ENCODE measurements around the gene CFDP1. TPM values are rescaled to one million over a fixed set of nuclear protein-coding genes. Genes with fewer than 3 reads are reported as not detected.

CFDP1 gene
- total and polyA plus RNA-seq, 2 of the 13 experiments (the other 11 are each of a cell fraction or from before 2014, with no cell fraction given): 78.6 to 153 TPM

DNA sequence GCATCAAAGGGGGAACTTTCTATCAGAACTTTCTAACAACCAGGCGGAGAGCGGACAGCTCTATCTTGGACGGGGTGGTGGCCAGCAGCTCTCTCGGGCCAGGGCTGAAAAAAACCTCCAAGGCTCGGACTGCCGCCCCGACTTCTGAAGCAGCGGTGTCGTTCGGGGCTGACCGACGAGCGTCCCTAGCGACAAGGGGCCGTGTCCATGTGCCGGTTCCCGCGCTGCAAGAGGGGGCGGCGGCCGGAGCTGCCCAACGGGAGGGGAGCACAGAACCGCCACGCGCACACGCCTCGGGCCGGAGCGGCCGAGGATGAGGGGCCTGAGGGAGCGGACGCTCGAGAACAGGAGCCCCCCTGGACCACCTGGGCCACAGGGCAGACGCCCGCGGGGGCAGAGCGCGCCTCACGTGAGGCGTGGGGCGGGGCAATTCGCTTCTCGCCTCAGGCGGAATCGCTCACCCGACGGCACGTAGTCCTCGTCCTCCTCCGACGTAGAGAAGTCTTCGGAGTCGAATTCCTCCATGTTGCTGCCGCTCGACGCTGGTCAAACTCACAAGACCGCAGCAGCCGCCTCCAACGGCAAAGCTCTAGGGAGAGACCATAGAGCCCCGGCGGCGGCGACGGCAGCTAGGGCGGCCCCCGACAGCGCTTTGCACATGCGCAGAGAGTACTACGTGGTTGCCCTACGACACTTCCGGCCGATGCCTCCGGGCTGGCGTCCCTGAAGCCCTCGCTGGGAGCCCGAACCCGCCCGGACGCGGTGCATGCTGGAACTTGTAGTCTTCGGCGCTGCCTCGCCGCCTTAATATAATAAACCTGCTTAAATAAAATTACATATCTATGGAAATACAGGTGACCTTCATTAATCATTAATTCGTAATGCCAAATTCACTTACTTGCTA, at the start of gene CFDP1 (continued):
- TF ChIP-seq, protein P1, sequence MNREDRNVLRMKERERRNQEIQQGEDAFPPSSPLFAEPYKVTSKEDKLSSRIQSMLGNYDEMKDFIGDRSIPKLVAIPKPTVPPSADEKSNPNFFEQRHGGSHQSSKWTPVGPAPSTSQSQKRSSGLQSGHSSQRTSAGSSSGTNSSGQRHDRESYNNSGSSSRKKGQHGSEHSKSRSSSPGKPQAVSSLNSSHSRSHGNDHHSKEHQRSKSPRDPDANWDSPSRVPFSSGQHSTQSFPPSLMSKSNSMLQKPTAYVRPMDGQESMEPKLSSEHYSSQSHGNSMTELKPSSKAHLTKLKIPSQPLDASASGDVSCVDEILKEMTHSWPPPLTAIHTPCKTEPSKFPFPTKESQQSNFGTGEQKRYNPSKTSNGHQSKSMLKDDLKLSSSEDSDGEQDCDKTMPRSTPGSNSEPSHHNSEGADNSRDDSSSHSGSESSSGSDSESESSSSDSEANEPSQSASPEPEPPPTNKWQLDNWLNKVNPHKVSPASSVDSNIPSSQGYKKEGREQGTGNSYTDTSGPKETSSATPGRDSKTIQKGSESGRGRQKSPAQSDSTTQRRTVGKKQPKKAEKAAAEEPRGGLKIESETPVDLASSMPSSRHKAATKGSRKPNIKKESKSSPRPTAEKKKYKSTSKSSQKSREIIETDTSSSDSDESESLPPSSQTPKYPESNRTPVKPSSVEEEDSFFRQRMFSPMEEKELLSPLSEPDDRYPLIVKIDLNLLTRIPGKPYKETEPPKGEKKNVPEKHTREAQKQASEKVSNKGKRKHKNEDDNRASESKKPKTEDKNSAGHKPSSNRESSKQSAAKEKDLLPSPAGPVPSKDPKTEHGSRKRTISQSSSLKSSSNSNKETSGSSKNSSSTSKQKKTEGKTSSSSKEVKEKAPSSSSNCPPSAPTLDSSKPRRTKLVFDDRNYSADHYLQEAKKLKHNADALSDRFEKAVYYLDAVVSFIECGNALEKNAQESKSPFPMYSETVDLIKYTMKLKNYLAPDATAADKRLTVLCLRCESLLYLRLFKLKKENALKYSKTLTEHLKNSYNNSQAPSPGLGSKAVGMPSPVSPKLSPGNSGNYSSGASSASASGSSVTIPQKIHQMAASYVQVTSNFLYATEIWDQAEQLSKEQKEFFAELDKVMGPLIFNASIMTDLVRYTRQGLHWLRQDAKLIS (CRISPR knock-in tag; IDR thresholded peaks at IDR 0.05): no peak
- peak; percentile 84 for TF ChIP-seq HOXA3 (CRISPR knock-in tag; IDR thresholded peaks at IDR 0.05)
- peak; percentile 99 for TF ChIP-seq MXI1 (IDR thresholded peaks at IDR 0.05; ENCODE audit: borderline replicate concordance, low read depth, low read length)
- 0 out of 2 replicates have a peak, but pooled peaks have one; percentile 22 for TF ChIP-seq NFKBIZ (CRISPR knock-in tag; IDR thresholded peaks at IDR 0.05)
- peak; percentile 83 for TF ChIP-seq ATF1 (CRISPR knock-in tag; IDR thresholded peaks at IDR 0.05)
- TF ChIP-seq FOXA3 (CRISPR knock-in tag; IDR thresholded peaks at IDR 0.05): peak; percentile 31; the same call in 1 of the 2 replicates
- TF ChIP-seq, protein P2, sequence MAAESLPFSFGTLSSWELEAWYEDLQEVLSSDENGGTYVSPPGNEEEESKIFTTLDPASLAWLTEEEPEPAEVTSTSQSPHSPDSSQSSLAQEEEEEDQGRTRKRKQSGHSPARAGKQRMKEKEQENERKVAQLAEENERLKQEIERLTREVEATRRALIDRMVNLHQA (CRISPR knock-in tag; IDR thresholded peaks at IDR 0.05): no peak
- TF ChIP-seq ZNF619 (CRISPR knock-in tag; IDR thresholded peaks at IDR 0.05): no peak
- TF ChIP-seq MTF1 (CRISPR knock-in tag; IDR thresholded peaks at IDR 0.05): no peak
- peak; percentile 58; the same call in 1 of the 2 replicates for TF ChIP-seq ZNF264 (CRISPR knock-in tag; IDR thresholded peaks at IDR 0.05)
- no peak for TF ChIP-seq TCF7 (IDR thresholded peaks at IDR 0.05; ENCODE audit: low read depth)
- TF ChIP-seq ZNF720 (CRISPR knock-in tag; IDR thresholded peaks at IDR 0.05): peak; percentile 92
- TF ChIP-seq NAIF1 (CRISPR knock-in tag; IDR thresholded peaks at IDR 0.05; ENCODE audit: borderline replicate concordance): no peak; the same call in 1 of the 2 replicates
- TF ChIP-seq NFE2 (CRISPR knock-in tag; IDR thresholded peaks at IDR 0.05): no peak
- TF ChIP-seq RARG (CRISPR knock-in tag; IDR thresholded peaks at IDR 0.05; ENCODE audit: low read depth): 0 out of 2 replicates have a peak, but pooled peaks have one; percentile 60
- TF ChIP-seq ZNF205 (CRISPR knock-in tag; IDR thresholded peaks at IDR 0.05): peak; percentile 27; the same call in 1 of the 2 replicates
- peak; percentile 55; the same call in 1 of the 2 replicates for TF ChIP-seq ESRRA (CRISPR knock-in tag; IDR thresholded peaks at IDR 0.05; ENCODE audit: low read depth)
- TF ChIP-seq, protein P3, sequence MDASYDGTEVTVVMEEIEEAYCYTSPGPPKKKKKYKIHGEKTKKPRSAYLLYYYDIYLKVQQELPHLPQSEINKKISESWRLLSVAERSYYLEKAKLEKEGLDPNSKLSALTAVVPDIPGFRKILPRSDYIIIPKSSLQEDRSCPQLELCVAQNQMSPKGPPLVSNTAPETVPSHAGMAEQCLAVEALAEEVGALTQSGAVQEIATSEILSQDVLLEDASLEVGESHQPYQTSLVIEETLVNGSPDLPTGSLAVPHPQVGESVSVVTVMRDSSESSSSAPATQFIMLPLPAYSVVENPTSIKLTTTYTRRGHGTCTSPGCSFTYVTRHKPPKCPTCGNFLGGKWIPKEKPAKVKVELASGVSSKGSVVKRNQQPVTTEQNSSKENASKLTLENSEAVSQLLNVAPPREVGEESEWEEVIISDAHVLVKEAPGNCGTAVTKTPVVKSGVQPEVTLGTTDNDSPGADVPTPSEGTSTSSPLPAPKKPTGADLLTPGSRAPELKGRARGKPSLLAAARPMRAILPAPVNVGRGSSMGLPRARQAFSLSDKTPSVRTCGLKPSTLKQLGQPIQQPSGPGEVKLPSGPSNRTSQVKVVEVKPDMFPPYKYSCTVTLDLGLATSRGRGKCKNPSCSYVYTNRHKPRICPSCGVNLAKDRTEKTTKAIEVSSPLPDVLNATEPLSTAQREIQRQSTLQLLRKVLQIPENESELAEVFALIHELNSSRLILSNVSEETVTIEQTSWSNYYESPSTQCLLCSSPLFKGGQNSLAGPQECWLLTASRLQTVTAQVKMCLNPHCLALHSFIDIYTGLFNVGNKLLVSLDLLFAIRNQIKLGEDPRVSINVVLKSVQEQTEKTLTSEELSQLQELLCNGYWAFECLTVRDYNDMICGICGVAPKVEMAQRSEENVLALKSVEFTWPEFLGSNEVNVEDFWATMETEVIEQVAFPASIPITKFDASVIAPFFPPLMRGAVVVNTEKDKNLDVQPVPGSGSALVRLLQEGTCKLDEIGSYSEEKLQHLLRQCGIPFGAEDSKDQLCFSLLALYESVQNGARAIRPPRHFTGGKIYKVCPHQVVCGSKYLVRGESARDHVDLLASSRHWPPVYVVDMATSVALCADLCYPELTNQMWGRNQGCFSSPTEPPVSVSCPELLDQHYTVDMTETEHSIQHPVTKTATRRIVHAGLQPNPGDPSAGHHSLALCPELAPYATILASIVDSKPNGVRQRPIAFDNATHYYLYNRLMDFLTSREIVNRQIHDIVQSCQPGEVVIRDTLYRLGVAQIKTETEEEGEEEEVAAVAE (CRISPR knock-in tag; IDR thresholded peaks at IDR 0.05; ENCODE audit: borderline replicate concordance): 0 out of 2 replicates have a peak, but pooled peaks have one; percentile 51
- TF ChIP-seq SCMH1 (CRISPR knock-in tag; IDR thresholded peaks at IDR 0.05; ENCODE audit: borderline replicate concordance): no peak
- TF ChIP-seq ZNF557 (CRISPR knock-in tag; IDR thresholded peaks at IDR 0.05): no peak
- TF ChIP-seq ZNF605 (CRISPR knock-in tag; IDR thresholded peaks at IDR 0.05): peak; percentile 99
- TF ChIP-seq ZNF562 (CRISPR knock-in tag; IDR thresholded peaks at IDR 0.05; ENCODE audit: borderline replicate concordance): no peak
- TF ChIP-seq ZKSCAN8 (CRISPR knock-in tag; IDR thresholded peaks at IDR 0.05; ENCODE audit: borderline replicate concordance): no peak

All from HepG2 (cell line).